IPS-18a (cell line): ENCODE measurements around the gene AGAP1.

Experiments used
- H3K27ac ChIP-seq: one replicate; pipeline ENCODE4 v1.5.1; 2013; ENCODE audit warnings: low read length
- H3K27me3 ChIP-seq: one replicate; pipeline ENCODE4 v1.6.1; 2013; ENCODE audit warnings: mild to moderate bottlenecking, low read length; ENCODE audit not compliant: control insufficient read depth, insufficient read depth
- H3K36me3 ChIP-seq: one replicate; pipeline ENCODE4 v1.6.1; 2013; ENCODE audit warnings: low read depth, low read length; ENCODE audit not compliant: control insufficient read depth
- H3K4me1 ChIP-seq: one replicate; pipeline ENCODE4 v1.6.1; 2013; ENCODE audit warnings: low read depth, low read length; ENCODE audit not compliant: control insufficient read depth
- H3K4me3 ChIP-seq: one replicate; pipeline ENCODE4 v1.5.1; 2013; ENCODE audit warnings: low read length
- H3K9ac ChIP-seq: one replicate; pipeline ENCODE4 v1.6.1; 2013; ENCODE audit warnings: mild to moderate bottlenecking, low read length, moderate library complexity
- H3K9me3 ChIP-seq: one replicate; pipeline ENCODE4 v1.6.1; 2013; ENCODE audit warnings: low read depth, low read length; ENCODE audit not compliant: control insufficient read depth

Gene AGAP1

GRCh38 chr2:235976956-235977355 lies 483.1 kb downstream of the AGAP1 start:
- H3K9me3 ChIP-seq, result no peaks in the 10 kb centered on the region
- no peaks in the 10 kb centered on the region for H3K27me3 ChIP-seq
- H3K27ac ChIP-seq, result no peak overlapping the region
- H3K4me3 ChIP-seq, result no peak overlapping the region
- H3K9ac ChIP-seq, result no peak overlapping the region
- no peaks in the 10 kb centered on the region for H3K4me1 ChIP-seq
- no peaks in the 10 kb centered on the region for H3K36me3 ChIP-seq

- no peak overlapping the region for H3K27ac ChIP-seq
- no peak overlapping the region for H3K4me3 ChIP-seq
- no peaks in the 10 kb centered on the region for H3K9me3 ChIP-seq
- no peaks in the 10 kb centered on the region for H3K27me3 ChIP-seq
- H3K4me1 ChIP-seq, result no peaks in the 10 kb centered on the region
- no peak overlapping the region for H3K9ac ChIP-seq
- H3K36me3 ChIP-seq, result no peaks in the 10 kb centered on the region
Observed at GRCh38 chr2:235977445-235977844, 483.6 kb downstream of the AGAP1 start.

DNA sequence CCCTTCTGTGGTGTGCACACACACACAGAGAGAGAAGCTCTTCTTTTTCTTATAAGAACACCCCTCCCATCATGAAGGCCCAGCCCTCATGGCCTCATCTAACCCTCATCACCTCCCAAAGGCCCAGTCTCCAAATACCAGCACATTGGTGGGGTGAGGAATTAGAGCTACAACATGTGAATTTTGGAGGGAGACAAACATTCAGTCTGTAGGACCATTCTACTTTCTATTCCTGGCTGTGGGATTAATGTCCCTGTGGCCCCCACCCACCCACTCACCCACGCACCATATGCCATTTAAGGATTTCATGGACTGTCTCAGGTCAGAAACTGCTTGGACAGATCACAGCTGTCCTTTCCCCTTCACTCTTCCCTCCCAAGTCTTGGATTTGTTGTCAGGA lies 484.2 kb downstream of the AGAP1 start:
- no peaks in the 10 kb centered on the region for H3K36me3 ChIP-seq
- no peak overlapping the region for H3K9ac ChIP-seq
- no peaks in the 10 kb centered on the region for H3K27me3 ChIP-seq
- H3K27ac ChIP-seq, result no peak overlapping the region
- no peaks in the 10 kb centered on the region for H3K9me3 ChIP-seq
- H3K4me1 ChIP-seq, result no peaks in the 10 kb centered on the region
- H3K4me3 ChIP-seq, result no peak overlapping the region

- H3K27ac ChIP-seq, result no peak overlapping the region
- no peaks in the 10 kb centered on the region for H3K4me1 ChIP-seq
- no peak overlapping the region for H3K9ac ChIP-seq
Observed at GRCh38 chr2:235979037-235979436, 485.2 kb downstream of the AGAP1 start.

GRCh38 chr2:235979753-235980435 lies 486.1 kb downstream of the AGAP1 start:
- no peak overlapping the region for H3K4me3 ChIP-seq
- H3K27ac ChIP-seq, result no peak overlapping the region
- H3K4me1 ChIP-seq, result no peaks in the 10 kb centered on the region
- no peaks in the 10 kb centered on the region for H3K9me3 ChIP-seq
- H3K27me3 ChIP-seq, result no peaks in the 10 kb centered on the region
- H3K9ac ChIP-seq, result no peak overlapping the region
- no peaks in the 10 kb centered on the region for H3K36me3 ChIP-seq

More at GRCh38 chr2:235979037-235979436, 485.2 kb downstream of the AGAP1 start:
- Histone ChIP-seq H3K36me3 (no peaks in the 10 kb centered on the region), H3K4me3 (no peak overlapping the region), H3K27me3 (no peaks in the 10 kb centered on the region), H3K9me3 (no peaks in the 10 kb centered on the region)

DNA sequence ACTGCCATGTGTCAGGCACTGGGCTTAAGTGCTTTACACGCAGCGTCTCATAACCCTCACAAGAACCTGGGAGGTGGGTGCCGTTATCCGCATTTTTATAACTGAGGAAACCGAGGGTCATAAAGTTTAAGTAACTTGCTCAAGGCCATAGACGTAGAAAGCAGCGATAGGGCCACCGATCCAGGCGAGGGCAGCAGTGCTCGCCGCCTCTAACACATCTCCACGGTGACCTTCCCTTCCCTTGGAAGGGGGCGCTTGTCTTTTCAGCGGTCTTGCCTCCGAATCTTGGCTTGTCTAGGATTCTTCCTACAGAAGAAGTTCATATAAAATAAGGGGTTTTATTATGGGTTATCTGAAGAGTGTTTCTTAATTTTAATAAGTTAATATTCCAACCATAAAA lies 487.8 kb downstream of the AGAP1 start:
- no peaks in the 10 kb centered on the region for H3K9me3 ChIP-seq
- no peaks in the 10 kb centered on the region for H3K4me1 ChIP-seq
- no peak overlapping the region for H3K27ac ChIP-seq
- no peak overlapping the region for H3K4me3 ChIP-seq
- H3K27me3 ChIP-seq, result no peaks in the 10 kb centered on the region
- no peak overlapping the region for H3K9ac ChIP-seq
- no peaks in the 10 kb centered on the region for H3K36me3 ChIP-seq

DNA sequence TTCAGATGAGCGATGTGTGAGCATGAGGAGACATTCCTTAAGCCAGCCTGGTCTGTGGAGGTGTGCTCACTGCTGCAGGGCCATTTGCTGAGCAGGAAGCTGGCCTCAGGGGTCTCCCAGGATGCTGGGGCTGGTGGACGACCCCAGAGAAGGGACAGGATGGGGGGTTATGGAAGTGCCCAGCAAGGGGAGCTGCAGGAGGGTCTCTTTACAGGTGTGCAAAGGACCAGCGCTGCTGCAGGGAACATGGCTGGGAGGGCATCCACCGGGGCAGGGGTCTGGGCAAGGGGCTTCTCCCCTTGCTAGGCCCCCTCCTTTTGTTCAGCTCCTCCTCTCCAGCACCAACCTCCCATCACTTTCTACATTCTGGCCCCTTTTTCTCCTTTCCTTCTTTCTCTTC lies 489.2 kb downstream of the AGAP1 start:
- H3K9me3 ChIP-seq, result no peaks in the 10 kb centered on the region
- H3K36me3 ChIP-seq, result no peaks in the 10 kb centered on the region
- H3K4me1 ChIP-seq, result no peaks in the 10 kb centered on the region
- no peak overlapping the region for H3K27ac ChIP-seq
- H3K4me3 ChIP-seq, result no peak overlapping the region
- no peaks in the 10 kb centered on the region for H3K27me3 ChIP-seq
- no peak overlapping the region for H3K9ac ChIP-seq

- Histone ChIP-seq H3K9ac (no peak overlapping the region), H3K27ac (no peak overlapping the region), H3K27me3 (no peaks in the 10 kb centered on the region), H3K4me1 (peaks cover 12% of the 10 kb centered on the region), H3K9me3 (no peaks in the 10 kb centered on the region), H3K36me3 (no peaks in the 10 kb centered on the region), H3K4me3 (no peak overlapping the region)
Observed at GRCh38 chr2:235984552-235984951, 490.7 kb downstream of the AGAP1 start.

GRCh38 chr2:235986361-235986760 lies 492.5 kb downstream of the AGAP1 start:
- H3K27ac ChIP-seq, result no peak overlapping the region
- H3K4me1 ChIP-seq, result peaks cover 12% of the 10 kb centered on the region
- H3K9ac ChIP-seq, result no peak overlapping the region
- no peaks in the 10 kb centered on the region for H3K27me3 ChIP-seq
- H3K9me3 ChIP-seq, result no peaks in the 10 kb centered on the region
- H3K4me3 ChIP-seq, result no peak overlapping the region
- H3K36me3 ChIP-seq, result no peaks in the 10 kb centered on the region

DNA sequence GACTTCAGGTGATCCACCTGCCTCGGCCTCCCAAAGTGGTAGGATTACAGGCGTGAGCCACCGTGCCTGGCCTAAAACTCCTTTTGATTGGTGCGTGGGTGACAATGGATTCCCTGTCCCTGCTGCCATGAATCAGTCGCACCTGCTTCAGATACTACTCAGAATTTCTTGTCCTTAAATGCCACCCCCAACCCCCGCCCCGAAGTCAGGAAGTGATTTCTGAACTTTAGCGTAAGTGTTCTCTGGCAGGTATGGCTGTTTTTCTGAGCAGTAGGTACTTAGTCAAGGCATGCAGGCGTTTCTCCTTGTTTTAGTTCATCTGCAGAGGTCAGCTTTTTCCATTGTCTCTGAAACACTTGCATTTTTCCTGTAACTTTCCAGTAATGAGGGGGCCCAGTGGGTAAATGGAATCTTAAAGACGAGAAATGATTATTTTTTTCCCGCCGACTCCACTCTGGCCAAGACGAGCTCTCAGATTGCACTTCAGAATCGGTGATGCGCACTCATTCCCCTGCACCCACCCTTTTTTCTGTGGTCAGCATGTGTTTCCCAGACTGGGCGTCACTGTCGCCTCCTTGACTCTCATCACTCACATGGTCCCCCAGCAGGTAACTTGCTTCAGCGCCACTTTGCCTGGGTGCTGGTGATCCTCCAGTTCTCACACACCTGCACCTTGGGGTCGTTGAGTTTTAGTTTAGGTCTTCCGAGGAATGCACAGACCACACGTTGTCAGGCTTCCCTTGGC lies 494.6 kb downstream of the AGAP1 start:
- no peaks in the 10 kb centered on the region for H3K36me3 ChIP-seq
- no peaks in the 10 kb centered on the region for H3K9me3 ChIP-seq
- H3K4me3 ChIP-seq, result no peak overlapping the region
- no peaks in the 10 kb centered on the region for H3K27me3 ChIP-seq
- H3K4me1 ChIP-seq, result peaks cover 12% of the 10 kb centered on the region
- H3K27ac ChIP-seq, result no peak overlapping the region
- H3K9ac ChIP-seq, result no peak overlapping the region

GRCh38 chr2:235989591-235989990 lies 495.7 kb downstream of the AGAP1 start:
- H3K27me3 ChIP-seq, result no peaks in the 10 kb centered on the region
- H3K36me3 ChIP-seq, result no peaks in the 10 kb centered on the region
- H3K4me1 ChIP-seq, result peaks cover 12% of the 10 kb centered on the region

GRCh38 chr2:235990344-235990743 lies 496.5 kb downstream of the AGAP1 start:
- H3K4me1 ChIP-seq, result peaks cover 12% of the 10 kb centered on the region
- no peaks in the 10 kb centered on the region for H3K27me3 ChIP-seq
- no peak overlapping the region for H3K27ac ChIP-seq
- H3K36me3 ChIP-seq, result no peaks in the 10 kb centered on the region
- no peaks in the 10 kb centered on the region for H3K9me3 ChIP-seq
- H3K9ac ChIP-seq, result no peak overlapping the region
- H3K4me3 ChIP-seq, result no peak overlapping the region

More at GRCh38 chr2:235989591-235989990, 495.7 kb downstream of the AGAP1 start:
- H3K27ac ChIP-seq, result no peak overlapping the region
- no peaks in the 10 kb centered on the region for H3K9me3 ChIP-seq
- H3K9ac ChIP-seq, result no peak overlapping the region
- no peak overlapping the region for H3K4me3 ChIP-seq
